GM12878 (cell line): ENCODE measurements around the gene ASIC3. TPM values are rescaled to one million over a fixed set of nuclear protein-coding genes. Genes with fewer than 3 reads are reported as not detected.

Experiments
- ATAC-seq: fragments of 200-7000 bp; cut with Tn5 transposase; 3 replicates; pipeline ENCODE4 v1.9.1; 2020; ENCODE audit warnings: mild to moderate bottlenecking, moderate library complexity
- BruUV-seq: library from RNA; stranded (reverse); fragments of 400-500 nt; replicated peaks from 2 replicates; lab custom pipeline; 2021; lab: Mats Ljungman, UMichigan
- CTCF ChIA-PET: fragments of 300-600 bp; sonication (Branson Sonifier 250); formaldehyde crosslinking; extraction: SDS; loops from one replicate; lab custom pipeline; 2021; ENCODE audit warnings: inconsistent platforms; lab: Yijun Ruan, JAX
- POLR2A ChIA-PET: fragments of 350-600 bp; formaldehyde crosslinking; extraction: SDS; loops from one replicate; lab custom pipeline; 2021; ENCODE audit warnings: inconsistent platforms; lab: Charles Lee
- RAD21 ChIA-PET: fragments of 300-600 bp; sonication (Branson Sonifier 250); formaldehyde crosslinking; loops from one replicate; lab custom pipeline; 2023; ENCODE audit warnings: antibody characterized with exemption; ENCODE audit not compliant: unreplicated experiment; lab: Charles Lee
- SMC1A ChIA-PET: fragments of 300-600 bp; sonication (Branson Sonifier 250); formaldehyde crosslinking; loops from one replicate; lab custom pipeline; 2023; ENCODE audit not compliant: unreplicated experiment, uncharacterized antibody; lab: Charles Lee
- DNase-seq: peaks from one replicate; pipeline ENCODE4 v3.0.0-alpha.2; 2011; ENCODE audit warnings: low read depth, low spot score
- FAIRE-seq: peaks from 3 replicates; lab custom pipeline; 2011; peaks lifted over from hg19 to GRCh38; lab: Jason Lieb, UNC
- H2AFZ ChIP-seq: 2 replicates; pipeline ENCODE4 v1.6.0; 2011; ENCODE audit warnings: low read depth, low read length, control low read depth; ENCODE audit not compliant: control insufficient read depth
- H3K27ac ChIP-seq: 2 replicates; pipeline ENCODE4 v1.5.1; 2011; ENCODE audit warnings: control low read depth; ENCODE audit not compliant: control insufficient read depth, insufficient read depth
- H3K27me3 ChIP-seq, 2 experiments: replicated peaks in 1 of 2; 2 replicates each; pipeline versions ENCODE4 v1.6.0 to v1.6.1; 2011; ENCODE audit warnings: low read length in 1 of 2; ENCODE audit not compliant: control insufficient read depth in 2 of 2, insufficient read depth in 2 of 2
- H3K36me3 ChIP-seq, 2 experiments: 2 replicates each; pipeline ENCODE4 v1.5.1; 2011; ENCODE audit warnings: low read length in 1 of 2; ENCODE audit not compliant: control insufficient read depth in 2 of 2, insufficient read depth in 2 of 2
- H3K4me1 ChIP-seq: 2 replicates; pipeline ENCODE4 v1.6.1; 2011; ENCODE audit warnings: mild to moderate bottlenecking, low read length, moderate library complexity, mixed read lengths; ENCODE audit not compliant: control insufficient read depth, insufficient read depth
- H3K4me2 ChIP-seq: 2 replicates; pipeline ENCODE4 v1.6.0; 2011; ENCODE audit warnings: control low read depth; ENCODE audit not compliant: control insufficient read depth, insufficient read depth
- H3K4me3 ChIP-seq: fragments of 200-600 bp; sonication (generic); 2 replicates; pipeline ENCODE4 v1.5.1; 2016
- H3K79me2 ChIP-seq: 2 replicates; pipeline ENCODE4 v1.6.0; 2011; ENCODE audit warnings: low read length; ENCODE audit not compliant: control insufficient read depth, insufficient read depth
- H3K9ac ChIP-seq: 2 replicates; pipeline ENCODE4 v1.8.0; 2011; ENCODE audit warnings: low read length, control low read depth, mixed read lengths; ENCODE audit not compliant: control insufficient read depth, insufficient read depth
- H3K9me3 ChIP-seq: replicated peaks from 3 replicates; pipeline ENCODE4 v1.5.1; 2011; ENCODE audit warnings: mild to moderate bottlenecking, low read length; ENCODE audit not compliant: control insufficient read depth, insufficient read depth
- H4K20me1 ChIP-seq: 2 replicates; pipeline ENCODE4 v1.6.0; 2011; ENCODE audit not compliant: control insufficient read depth, insufficient read depth
- CEBPB ChIP-seq, 2 experiments: fragments of 150-350 bp in 1 of 2; IDR thresholded peaks; 2 replicates each; pipeline ENCODE4 v1.6.1; 2012 to 2014; ENCODE audit warnings: low read depth in 2 of 2, low read length in 2 of 2, borderline replicate concordance in 1 of 2, inconsistent platforms in 1 of 2
- ESRRA ChIP-seq: IDR thresholded peaks from 2 replicates; pipeline ENCODE4 v1.6.1; 2012; ENCODE audit warnings: mild to moderate bottlenecking, low read length, improper control_type of control experiment
- WGBS: methylation state at CpG from one replicate; pipeline ENCODE4 v1.1.6; 2016; ENCODE audit warnings: low lambda C conversion rate; ENCODE audit not compliant: insufficient replicate concordance, insufficient coverage; ENCODE audit errors: missing lambda C conversion rate; 5-methylcytosine and 5-hydroxymethylcytosine counted together
- in situ Hi-C: fragments of 300-500 bp; cut with MboI; formaldehyde crosslinking; loops from 9 replicates; pipeline ENCODE4 v1.14.3; 2018; ENCODE audit warnings: mixed read lengths
- intact Hi-C: fragments of 100-400 bp; cut with micrococcal nuclease; formaldehyde crosslinking; loops from one replicate; pipeline ENCODE4 v1.14.2; 2022; ENCODE audit not compliant: unreplicated experiment
- polyA plus RNA-seq, 11 experiments: library from polyadenylated mRNA; depleted of rRNA in 4 of 11; unstranded in 6 of 11; stranded (reverse) in 5 of 11; fragments of >200 nt; fragmentation: Nextera tagmentation in 4 of 11; fragmentation: Illumina TruSeq in 1 of 11; extraction: Ambion mirVana in 4 of 11; extraction: Trizol in 1 of 11; gene quantifications; 1 replicate in 1 of 11; 2 replicates in 10 of 11; pipeline versions ENCODE4 v1.2.1 to v1.2.3, GENCODE V29; 2011 to 2016; ENCODE audit warnings: inconsistent platforms in 2 of 11, missing spikeins in 2 of 11, low read depth in 1 of 11
- total RNA-seq, 4 experiments: library from RNA; depleted of rRNA in 3 of 4; stranded (reverse); fragments of >200 nt in 3 of 4; fragmentation: Illumina TruSeq in 1 of 4; extraction: Trizol in 1 of 4; gene quantifications; 2 replicates each; pipeline versions ENCODE4 v1.2.1 to v1.2.3, GENCODE V29; 2013 to 2021
- TF ChIP-seq, protein P1 (sequence below), 3 experiments: IDR thresholded peaks in 2 of 3; conservative IDR thresholded peaks in 1 of 3; 2 replicates each; pipeline ENCODE4 v1.5.1; 2011; ENCODE audit warnings: low read depth in 3 of 3, low read length in 3 of 3, mild to moderate bottlenecking in 3 of 3, control low read depth in 2 of 3, moderate library complexity in 2 of 3, inconsistent platforms in 1 of 3, mixed read lengths in 1 of 3; ENCODE audit not compliant: control insufficient read depth in 2 of 3, insufficient read depth in 1 of 3; ENCODE audit errors: extremely low read depth in 1 of 3

ASIC3 gene
- total and polyA plus RNA-seq, 10 of the 15 experiments (the other 5 are each of a cell fraction or from before 2014, with no cell fraction given) = 0.07 to 1.0 (median 0.44) TPM; not detected in 4

DNA sequence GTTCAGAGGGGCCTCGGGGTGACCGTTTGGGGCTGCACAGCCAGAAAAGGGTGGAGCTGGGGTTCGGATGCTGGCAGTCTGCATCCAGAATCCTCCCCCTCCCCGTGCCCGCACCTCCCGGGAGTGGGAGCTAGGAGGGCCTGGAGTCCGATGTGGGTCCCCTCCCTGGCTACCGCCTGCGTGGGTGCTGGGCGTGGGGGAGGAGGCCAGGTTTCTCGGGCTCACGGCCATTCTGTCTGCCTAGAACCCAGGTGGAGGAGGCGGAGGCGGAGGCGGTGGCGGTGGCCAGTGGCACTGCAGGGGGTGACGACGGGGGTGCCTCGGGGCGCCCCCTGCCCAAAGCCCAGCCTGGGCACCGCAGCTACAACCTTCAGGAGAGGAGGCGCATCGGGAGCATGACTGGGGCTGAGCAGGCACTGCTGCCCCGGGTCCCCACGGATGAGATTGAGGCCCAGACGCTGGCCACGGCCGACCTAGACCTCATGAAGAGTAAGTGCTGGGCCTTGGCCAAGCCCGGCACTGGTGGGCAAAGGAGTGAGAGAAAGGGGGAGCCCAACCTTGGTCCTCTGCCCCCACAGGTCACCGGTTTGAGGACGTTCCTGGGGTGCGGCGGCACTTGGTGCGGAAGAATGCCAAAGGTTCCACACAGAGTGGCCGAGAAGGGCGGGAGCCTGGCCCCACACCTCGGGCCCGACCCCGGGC lies 18.1 kb downstream of the ASIC3 start:
- BruUV-seq = no TSS peak

More for the DNA sequence above, 18.1 kb downstream of the ASIC3 start:
- 99% methylated on average over 29 of the region's 39 CpGs for WGBS
- ChIA-PET POLR2A (interaction anchor here (0.6 kb wide), 1 partner anchor 32 kb away, joined by 3 read pairs; no protein-coding TSS in a partner anchor), SMC1A (no interaction called here), RAD21 (no interaction called here), CTCF (no interaction called here)
- DNase-seq (no peak), FAIRE-seq (no peak), ATAC-seq (no peak)
- Histone ChIP-seq H3K9me3 (no peaks in the 10 kb centered on the region), H3K4me3 (no peak overlapping the region), H4K20me1 (no peaks in the 10 kb centered on the region), H3K9ac (no peak overlapping the region), H3K36me3 (peaks cover 11 to 23% of the 10 kb centered on the region in 2 experiments; a peak in 3 of 4 replicates), H3K27ac (no peak overlapping the region), H3K79me2 (peaks cover 4% of the 10 kb centered on the region), H3K27me3 (no peaks in the 10 kb centered on the region), H3K4me1 (no peaks in the 10 kb centered on the region), H2AFZ (no peak overlapping the region), H3K4me2 (no peak overlapping the region)
- intact Hi-C loops = no loop called here
- in situ Hi-C loops = no loop called here
- TF ChIP-seq CEBPB (IDR thresholded peaks at IDR 0.05; ENCODE audit: borderline replicate concordance in 1 of 2, low read depth in 2 of 2, low read length in 2 of 2) = no peak
- TF ChIP-seq, protein P1, sequence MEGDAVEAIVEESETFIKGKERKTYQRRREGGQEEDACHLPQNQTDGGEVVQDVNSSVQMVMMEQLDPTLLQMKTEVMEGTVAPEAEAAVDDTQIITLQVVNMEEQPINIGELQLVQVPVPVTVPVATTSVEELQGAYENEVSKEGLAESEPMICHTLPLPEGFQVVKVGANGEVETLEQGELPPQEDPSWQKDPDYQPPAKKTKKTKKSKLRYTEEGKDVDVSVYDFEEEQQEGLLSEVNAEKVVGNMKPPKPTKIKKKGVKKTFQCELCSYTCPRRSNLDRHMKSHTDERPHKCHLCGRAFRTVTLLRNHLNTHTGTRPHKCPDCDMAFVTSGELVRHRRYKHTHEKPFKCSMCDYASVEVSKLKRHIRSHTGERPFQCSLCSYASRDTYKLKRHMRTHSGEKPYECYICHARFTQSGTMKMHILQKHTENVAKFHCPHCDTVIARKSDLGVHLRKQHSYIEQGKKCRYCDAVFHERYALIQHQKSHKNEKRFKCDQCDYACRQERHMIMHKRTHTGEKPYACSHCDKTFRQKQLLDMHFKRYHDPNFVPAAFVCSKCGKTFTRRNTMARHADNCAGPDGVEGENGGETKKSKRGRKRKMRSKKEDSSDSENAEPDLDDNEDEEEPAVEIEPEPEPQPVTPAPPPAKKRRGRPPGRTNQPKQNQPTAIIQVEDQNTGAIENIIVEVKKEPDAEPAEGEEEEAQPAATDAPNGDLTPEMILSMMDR (IDR thresholded peaks at IDR 0.05 in 2 of 3, conservative IDR thresholded peaks at IDR 0.05 in 1 of 3; ENCODE audit: control insufficient read depth in 2 of 3, extremely low read depth in 1 of 3, insufficient read depth in 1 of 3, low read depth in 3 of 3, low read length in 3 of 3) = no peak
- no peak for TF ChIP-seq ESRRA
